PC-3 (cell line): ENCODE measurements around the gene MED17.

ENCODE experiments used
- CTCF ChIP-seq: fragments of 300-600 bp; sonication (generic); conservative IDR thresholded peaks from 2 replicates; pipeline ENCODE4 v1.5.1; 2017; ENCODE audit warnings: antibody characterized with exemption, low read depth, mild to moderate bottlenecking, low read length
- EZH2 ChIP-seq: fragments of 300-600 bp; sonication (generic); IDR thresholded peaks from one replicate; pipeline ENCODE4 v1.6.1; 2017; ENCODE audit warnings: antibody characterized with exemption, mild to moderate bottlenecking, low read length; ENCODE audit not compliant: unreplicated experiment
- EZH2phosphoT487 ChIP-seq: fragments of 300-600 bp; sonication (generic); IDR thresholded peaks from 2 replicates; pipeline ENCODE4 v1.6.1; 2018; ENCODE audit warnings: mild to moderate bottlenecking, antibody characterized with exemption, low read length, borderline replicate concordance

GRCh38 chr11:93765551-93765950 lies 18.5 kb upstream of the MED17 start:
- TF ChIP-seq CTCF, result no peak
- no peak for TF ChIP-seq EZH2
- TF ChIP-seq EZH2phosphoT487, result no peak
